Measurements from ENCODE around the gene DDX18. TPM values are rescaled to one million over a fixed set of nuclear protein-coding genes. Genes with fewer than 3 reads are reported as not detected.

The DDX18 gene
- total RNA-seq, 4 donors from 2014 or later: 37.3 to 64.1 (median 47.8) TPM

DNA sequence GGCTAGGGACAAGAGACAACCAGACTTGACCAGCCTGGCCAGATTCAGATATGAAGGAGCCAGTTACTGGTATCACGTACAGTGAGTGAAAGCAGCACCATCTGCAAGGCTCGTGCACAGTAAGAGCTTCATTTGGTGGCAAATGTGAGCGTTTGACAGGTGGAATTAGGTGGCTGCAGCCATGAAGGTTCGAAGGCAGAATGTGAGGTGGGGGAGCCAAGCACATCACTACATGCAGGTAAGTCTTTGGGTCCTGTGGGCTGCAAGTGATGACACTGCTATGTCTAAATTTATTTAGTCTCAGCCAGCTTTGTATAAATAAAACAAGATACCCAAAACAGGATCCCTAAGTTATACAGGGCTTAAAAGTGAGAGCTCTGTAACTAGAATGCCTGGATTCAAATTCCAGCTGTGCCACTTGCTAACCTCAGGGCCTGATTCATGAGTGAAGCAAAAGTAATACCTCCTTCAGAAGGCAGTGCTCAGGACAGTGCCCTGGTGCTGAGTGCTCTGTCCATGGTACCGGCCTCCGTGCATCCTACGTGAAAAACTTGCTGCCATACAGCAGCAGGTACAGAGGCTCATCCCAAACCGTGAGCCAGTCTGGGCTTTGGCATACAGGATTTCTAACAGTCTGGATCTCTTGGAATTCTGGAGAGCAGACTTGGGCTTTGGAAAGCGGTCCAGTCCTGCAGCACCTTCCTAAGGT lies 18.6 kb downstream of the DDX18 start:
- H3K36me3 ChIP-seq: peaks cover 2 to 62% of the 10 kb centered on the region in 2 donors
- no peak for ATAC-seq
- H3K9me3 ChIP-seq: no peaks in the 10 kb centered on the region
- no peak overlapping the region for H3K4me3 ChIP-seq
- no peak overlapping the region for H3K27ac ChIP-seq
- no peaks in the 10 kb centered on the region for H3K27me3 ChIP-seq
- TF ChIP-seq POLR2AphosphoS5 (IDR thresholded peaks at IDR 0.05) (no peak), EP300 (IDR thresholded peaks at IDR 0.05) (no peak)
- peaks cover 0 to 18% (median 4%) of the 10 kb centered on the region in 3 donors for H3K4me1 ChIP-seq
- WGBS, 2 donors (ENCODE audit: low coverage in 1 of 2): 82% methylated on average over 3 to 4 of the region's 9 CpGs

GRCh38 chr2:117833911-117834310 lies 19.4 kb downstream of the DDX18 start:
- no peak for ATAC-seq
- TF ChIP-seq EP300 (IDR thresholded peaks at IDR 0.05) (no peak), POLR2A (IDR thresholded peaks at IDR 0.05) (no peak), POLR2AphosphoS5 (IDR thresholded peaks at IDR 0.05) (no peak), CTCF (IDR thresholded peaks at IDR 0.05) (no peak)
- WGBS, 2 donors (ENCODE audit: low coverage in 1 of 2): 64 to 71% methylated on average over 3 of the region's 3 CpGs
- peaks cover 2 to 54% of the 10 kb centered on the region in 2 donors for H3K36me3 ChIP-seq
- no peak overlapping the region for H3K4me3 ChIP-seq
- H3K4me1 ChIP-seq: peaks cover 0 to 18% (median 4%) of the 10 kb centered on the region in 3 donors
- no peak overlapping the region for H3K27ac ChIP-seq
- no peaks in the 10 kb centered on the region for H3K27me3 ChIP-seq
- H3K9me3 ChIP-seq: no peaks in the 10 kb centered on the region

DNA sequence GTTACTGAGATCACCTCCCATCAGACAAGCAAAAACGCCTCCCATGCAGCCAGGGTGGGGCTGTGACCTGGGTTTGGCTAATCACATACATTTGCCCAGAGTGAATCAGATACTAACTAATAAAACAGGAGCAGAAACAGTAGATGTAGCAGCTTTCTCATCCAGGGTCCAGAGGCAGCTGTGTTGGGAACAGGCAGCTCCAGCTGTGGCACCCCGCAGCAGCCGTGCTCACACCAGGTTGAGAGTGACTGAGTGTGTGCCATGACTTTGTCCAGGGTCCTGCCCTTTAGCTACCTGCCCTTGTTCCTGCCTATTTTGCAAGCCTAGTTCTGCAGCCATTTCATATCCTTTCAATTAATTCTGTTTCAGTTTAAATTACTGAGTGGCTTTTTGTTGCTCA lies 20.5 kb downstream of the DDX18 start:
- no peak for ATAC-seq
- peaks cover 0 to 43% of the 10 kb centered on the region in 2 donors for H3K36me3 ChIP-seq
- TF ChIP-seq POLR2A (IDR thresholded peaks at IDR 0.05) (no peak), POLR2AphosphoS5 (IDR thresholded peaks at IDR 0.05) (no peak), CTCF (IDR thresholded peaks at IDR 0.05) (no peak), EP300 (IDR thresholded peaks at IDR 0.05) (no peak)
- 100% methylated on average over 2 of the region's 3 CpGs for WGBS, 2 donors (ENCODE audit: low coverage in 1 of 2)
- no peak overlapping the region for H3K27ac ChIP-seq
- no peak overlapping the region for H3K4me3 ChIP-seq
- H3K27me3 ChIP-seq: no peaks in the 10 kb centered on the region
- peaks cover 0 to 18% (median 4%) of the 10 kb centered on the region in 3 donors for H3K4me1 ChIP-seq
- H3K9me3 ChIP-seq: no peaks in the 10 kb centered on the region

DNA sequence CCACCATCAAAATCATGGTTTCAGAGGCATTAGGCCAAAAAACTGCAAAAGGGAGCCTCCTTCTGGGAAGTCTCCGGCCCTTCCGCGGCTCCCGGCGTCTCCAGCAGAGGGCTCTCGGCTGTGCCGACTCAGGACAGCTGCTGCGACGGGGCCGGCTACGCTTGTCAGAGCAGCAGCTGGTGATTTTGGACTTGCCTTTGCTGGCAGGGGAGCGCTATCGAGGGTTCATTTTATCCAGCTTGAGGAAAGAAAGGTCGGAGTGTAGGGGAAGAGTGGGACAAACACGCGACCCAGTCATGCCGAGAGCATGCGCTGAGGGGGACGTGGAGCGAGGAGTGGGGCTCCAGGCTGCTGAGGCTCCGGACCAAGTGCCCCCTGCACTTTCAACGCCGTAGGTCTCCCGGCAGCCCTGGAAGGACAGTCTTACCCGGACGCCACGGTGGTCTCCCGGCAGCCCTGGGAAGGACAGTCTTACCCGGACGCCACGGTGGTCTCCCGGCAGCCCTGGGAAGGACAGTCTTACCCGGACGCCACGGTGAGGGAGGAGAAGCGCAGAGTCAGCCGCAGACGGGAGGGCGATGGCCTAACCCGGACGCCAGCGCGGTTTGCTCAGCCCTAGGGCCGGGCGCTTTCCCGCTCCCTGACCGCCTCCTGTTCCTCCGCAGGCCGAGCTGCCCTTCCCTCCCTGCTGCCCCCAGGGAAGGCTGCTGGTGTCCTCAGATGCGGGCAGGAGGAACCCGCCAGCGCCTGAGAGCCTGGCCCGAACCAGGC lies 21.7 kb downstream of the DDX18 start:
- H3K4me1 ChIP-seq: peaks cover 0 to 18% (median 4%) of the 10 kb centered on the region in 3 donors
- 0 to 2% methylated on average over 11 to 15 of the region's 53 CpGs for WGBS, 2 donors (ENCODE audit: low coverage in 1 of 2)
- no peaks in the 10 kb centered on the region for H3K9me3 ChIP-seq
- peak; percentile 95 for ATAC-seq
- peak overlapping the region in 3 of 4 donors; percentile 65 to 84 (median 76) for H3K27ac ChIP-seq
- TF ChIP-seq CTCF (IDR thresholded peaks at IDR 0.05): peak; percentile 68 to 84 (median 72)
- TF ChIP-seq POLR2A (IDR thresholded peaks at IDR 0.05): no peak
- TF ChIP-seq POLR2AphosphoS5 (IDR thresholded peaks at IDR 0.05): no peak
- no peak for TF ChIP-seq EP300 (IDR thresholded peaks at IDR 0.05)
- H3K4me3 ChIP-seq: peak overlapping the region; percentile 38 to 58
- H3K27me3 ChIP-seq: no peaks in the 10 kb centered on the region
- H3K36me3 ChIP-seq: peaks cover 0 to 31% of the 10 kb centered on the region in 2 donors

DNA sequence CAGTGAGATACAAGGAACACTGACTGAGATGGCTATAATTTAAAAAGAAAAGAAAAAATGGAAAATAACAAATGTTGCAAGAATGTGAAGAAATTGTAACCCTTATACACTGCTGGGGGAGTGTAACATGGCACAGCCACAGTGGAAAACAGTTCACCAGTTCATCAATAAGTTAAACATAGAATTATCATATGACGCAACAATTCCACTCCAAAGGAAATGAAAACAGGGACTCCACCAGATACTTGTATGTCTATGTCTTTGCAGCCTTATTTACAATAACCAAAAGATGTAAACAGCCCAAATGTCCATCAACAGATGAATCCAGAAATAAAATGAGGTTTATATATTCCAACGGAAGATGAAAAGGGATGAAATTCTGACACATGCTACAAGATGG lies 30.8 kb downstream of the DDX18 start:
- Histone ChIP-seq H3K9me3 (no peaks in the 10 kb centered on the region), H3K36me3 (no peaks in the 10 kb centered on the region), H3K27me3 (peaks cover 42% of the 10 kb centered on the region), H3K27ac (no peak overlapping the region), H3K4me1 (no peaks in the 10 kb centered on the region), H3K4me3 (no peak overlapping the region)
- ATAC-seq: no peak
- WGBS, 2 donors (ENCODE audit: low coverage in 1 of 2): 42 to 77% methylated on average over 1 to 2 of the region's 2 CpGs
- no peak for TF ChIP-seq EP300 (IDR thresholded peaks at IDR 0.05)
- no peak for TF ChIP-seq CTCF (IDR thresholded peaks at IDR 0.05)
- TF ChIP-seq POLR2A (IDR thresholded peaks at IDR 0.05): no peak
- no peak for TF ChIP-seq POLR2AphosphoS5 (IDR thresholded peaks at IDR 0.05)
